Gastroesophageal sphincter (tissue), 3 donors: ENCODE results near the gene INTS7.

Experiments
- EP300 ChIP-seq: sonication (generic); formaldehyde crosslinking; IDR thresholded peaks from one replicate; pipeline ENCODE4 v1.6.1; 2017; ENCODE audit warnings: antibody characterized with exemption, mild to moderate bottlenecking
- POLR2A ChIP-seq, 2 donors: fragments of 450-650 bp; IDR thresholded peaks; one replicate each; pipeline ENCODE4 v1.6.1; 2017; ENCODE audit warnings: antibody characterized with exemption in 2 of 2, mild to moderate bottlenecking in 2 of 2, moderate library complexity in 1 of 2
- TF ChIP-seq, protein P1 (sequence below), 4 experiments: fragments of 200-600 bp in 2 of 4; fragments of 450-650 bp in 2 of 4; sonication (generic) in 1 of 4; IDR thresholded peaks; one replicate each; pipeline ENCODE4 v1.5.1; 2017 to 2019; ENCODE audit warnings: antibody characterized with exemption in 4 of 4, mild to moderate bottlenecking in 2 of 4, moderate library complexity in 2 of 4

- TF ChIP-seq, protein P1, sequence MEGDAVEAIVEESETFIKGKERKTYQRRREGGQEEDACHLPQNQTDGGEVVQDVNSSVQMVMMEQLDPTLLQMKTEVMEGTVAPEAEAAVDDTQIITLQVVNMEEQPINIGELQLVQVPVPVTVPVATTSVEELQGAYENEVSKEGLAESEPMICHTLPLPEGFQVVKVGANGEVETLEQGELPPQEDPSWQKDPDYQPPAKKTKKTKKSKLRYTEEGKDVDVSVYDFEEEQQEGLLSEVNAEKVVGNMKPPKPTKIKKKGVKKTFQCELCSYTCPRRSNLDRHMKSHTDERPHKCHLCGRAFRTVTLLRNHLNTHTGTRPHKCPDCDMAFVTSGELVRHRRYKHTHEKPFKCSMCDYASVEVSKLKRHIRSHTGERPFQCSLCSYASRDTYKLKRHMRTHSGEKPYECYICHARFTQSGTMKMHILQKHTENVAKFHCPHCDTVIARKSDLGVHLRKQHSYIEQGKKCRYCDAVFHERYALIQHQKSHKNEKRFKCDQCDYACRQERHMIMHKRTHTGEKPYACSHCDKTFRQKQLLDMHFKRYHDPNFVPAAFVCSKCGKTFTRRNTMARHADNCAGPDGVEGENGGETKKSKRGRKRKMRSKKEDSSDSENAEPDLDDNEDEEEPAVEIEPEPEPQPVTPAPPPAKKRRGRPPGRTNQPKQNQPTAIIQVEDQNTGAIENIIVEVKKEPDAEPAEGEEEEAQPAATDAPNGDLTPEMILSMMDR (IDR thresholded peaks at IDR 0.05), result no peak
- TF ChIP-seq POLR2A (IDR thresholded peaks at IDR 0.05) (no peak), EP300 (no peak)
Measured at GRCh38 chr1:212060632-212061472, 25.5 kb upstream of the INTS7 start.
